Colonic mucosa (tissue), 4 donors: ENCODE measurements around the gene LMF2. TPM values are rescaled to one million over a fixed set of nuclear protein-coding genes. Genes with fewer than 3 reads are reported as not detected.

Experiments used
- DNase-seq: peaks from one replicate; pipeline ENCODE4 v3.0.0-alpha.2; 2020
- H3K27ac ChIP-seq: fragments of 200-600 bp; one replicate; pipeline ENCODE4 v1.8.0; 2021
- H3K27me3 ChIP-seq: fragments of 200-600 bp; one replicate; pipeline ENCODE4 v1.8.0; 2021
- H3K36me3 ChIP-seq: fragments of 200-600 bp; one replicate; pipeline ENCODE4 v1.8.0; 2021
- H3K4me1 ChIP-seq: fragments of 200-600 bp; one replicate; pipeline ENCODE4 v1.8.0; 2021; ENCODE audit warnings: mild to moderate bottlenecking
- H3K4me3 ChIP-seq: fragments of 200-600 bp; one replicate; pipeline ENCODE4 v1.8.0; 2021
- H3K9ac ChIP-seq, 2 donors: one replicate each; pipeline ENCODE4 v1.7.0; 2013; ENCODE audit warnings: control low read depth in 2 of 2, low read depth in 2 of 2, low read length in 2 of 2
- H3K9me3 ChIP-seq: fragments of 200-600 bp; one replicate; pipeline ENCODE4 v1.8.0; 2021
- CTCF ChIP-seq: fragments of 200-600 bp; IDR thresholded peaks from one replicate; pipeline ENCODE4 v1.8.0; 2022; ENCODE audit warnings: antibody characterized with exemption, mild to moderate bottlenecking
- intact Hi-C: fragments of 100-400 bp; cut with DNase I; formaldehyde crosslinking; loops from one replicate; pipeline ENCODE4 v1.14.1; 2022
- total RNA-seq, 2 donors: library from RNA; stranded (reverse); fragmentation: NEBNext Ultra II Directional in 1 of 2; extraction: Animal tissue kit (Norgen Biotek cat#: 25700) in 1 of 2; gene quantifications; one replicate each; pipeline ENCODE4 v1.2.1, GENCODE V29; 2021
- donor health status: healthy.
- donor health status: DM: no; HTN: no; CAD: no.
- donor health status: DM: no; HTN: no; CAD: no.

The LMF2 gene
- total RNA-seq, 2 donors from 2014 or later, result 51.1 to 60.0 TPM

GRCh38 chr22:50529897-50530579 lies 22.5 kb upstream of the LMF2 start, which contains the start of gene TYMP:
TYMP (minus strand) TSS chr22:50530012; CDS start chr22:50529709, 303 bp downstream.
- no peaks in the 10 kb centered on the region for H3K9me3 ChIP-seq
- peaks cover 6% of the 10 kb centered on the region for H3K4me1 ChIP-seq
- H3K9ac ChIP-seq, result peak within 1 kb of the TSS; percentile 95 to 98
- H3K27me3 ChIP-seq, result no peaks in the 10 kb centered on the region
- H3K36me3 ChIP-seq, result no peaks in the 10 kb centered on the region
- H3K27ac ChIP-seq, result peak within 1 kb of the TSS; percentile 100
- intact Hi-C loops, result no loop called here
- DNase-seq, result peak; percentile 89
- H3K4me3 ChIP-seq, result peak within 1 kb of the TSS; percentile 55
- TF ChIP-seq CTCF, result no peak

- Histone ChIP-seq H3K9ac (peak overlapping the region; percentile 95 to 98), H3K27me3 (no peaks in the 10 kb centered on the region), H3K36me3 (no peaks in the 10 kb centered on the region), H3K4me1 (peaks cover 6% of the 10 kb centered on the region), H3K27ac (peak overlapping the region; percentile 100), H3K4me3 (peak overlapping the region; percentile 55), H3K9me3 (no peaks in the 10 kb centered on the region)
- intact Hi-C loops, result no loop called here
- no peak for TF ChIP-seq CTCF
- no peak for DNase-seq
Observed at GRCh38 chr22:50529416-50529896, 22.0 kb upstream of the LMF2 start.

GRCh38 chr22:50528682-50529415 lies 21.3 kb upstream of the LMF2 start:
- H3K27me3 ChIP-seq, result no peaks in the 10 kb centered on the region
- peak overlapping the region; percentile 95 to 98 for H3K9ac ChIP-seq
- DNase-seq, result no peak
- H3K4me3 ChIP-seq, result peak overlapping the region; percentile 55
- H3K27ac ChIP-seq, result peak overlapping the region; percentile 100
- H3K4me1 ChIP-seq, result peaks cover 12% of the 10 kb centered on the region
- H3K9me3 ChIP-seq, result no peaks in the 10 kb centered on the region
- intact Hi-C loops, result no loop called here
- H3K36me3 ChIP-seq, result no peaks in the 10 kb centered on the region
- TF ChIP-seq CTCF, result no peak

GRCh38 chr22:50527921-50528681 lies 20.6 kb upstream of the LMF2 start:
- H3K9ac ChIP-seq, result no peak overlapping the region
- no peak for TF ChIP-seq CTCF
- no peak for DNase-seq
- peaks cover 16% of the 10 kb centered on the region for H3K4me1 ChIP-seq
- no peaks in the 10 kb centered on the region for H3K27me3 ChIP-seq
- intact Hi-C loops, result no loop called here
- H3K4me3 ChIP-seq, result peak overlapping the region; percentile 55
- peaks cover 6% of the 10 kb centered on the region for H3K36me3 ChIP-seq
- H3K27ac ChIP-seq, result peak overlapping the region; percentile 100
- no peaks in the 10 kb centered on the region for H3K9me3 ChIP-seq
